ENCODE measurements around the gene GATAD2B.

Gene GATAD2B

DNA sequence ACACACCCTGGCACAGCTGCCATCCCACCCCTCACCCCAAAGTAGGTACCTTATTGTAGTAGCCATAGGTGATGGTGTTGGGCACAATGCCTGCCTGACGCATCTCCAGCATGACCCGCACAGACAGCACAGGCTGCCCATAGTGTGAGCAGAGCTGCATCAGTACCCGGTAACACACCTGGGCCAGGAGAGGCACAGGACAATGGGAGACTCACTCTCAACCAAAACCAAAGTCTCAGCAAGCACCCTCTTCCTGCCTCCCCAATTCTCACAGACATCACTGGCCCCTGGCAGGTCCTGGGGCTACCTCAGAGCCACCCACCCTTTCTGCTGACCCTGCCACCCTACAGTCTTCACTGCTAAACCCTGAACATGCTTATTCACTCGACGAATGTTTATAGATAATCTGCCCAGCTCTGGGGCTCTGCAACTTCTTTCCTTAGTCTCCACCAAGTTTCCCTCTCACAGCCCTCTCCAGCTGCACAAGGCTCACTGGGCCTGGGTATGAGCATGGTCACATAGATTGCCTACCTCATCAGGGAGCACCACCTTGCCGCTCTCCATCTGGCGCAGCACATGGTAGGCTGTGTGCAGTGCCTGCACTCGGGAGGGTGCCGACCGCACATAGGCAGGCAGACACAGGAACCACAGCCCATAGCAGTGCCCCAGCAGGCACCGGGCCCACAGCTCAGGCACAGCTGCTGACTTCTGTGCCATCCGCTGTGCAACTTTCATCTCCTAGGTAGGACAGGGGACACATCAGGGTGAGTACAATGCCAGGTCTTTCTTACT lies 13.4 kb upstream of the GATAD2B start:
- Histone ChIP-seq H3K36me3 (peaks cover 43% of the 10 kb centered on the region), H3K9me3 (no peaks in the 10 kb centered on the region), H3K4me3 (ENCODE audit: low read depth, low read length) (no peak overlapping the region), H3K4me1 (no peaks in the 10 kb centered on the region), H3K27me3 (no peaks in the 10 kb centered on the region)
- no peak for TF ChIP-seq CTCF (IDR thresholded peaks at IDR 0.05; ENCODE audit: low read depth, low read length)
- no peak for DNase-seq

DNA sequence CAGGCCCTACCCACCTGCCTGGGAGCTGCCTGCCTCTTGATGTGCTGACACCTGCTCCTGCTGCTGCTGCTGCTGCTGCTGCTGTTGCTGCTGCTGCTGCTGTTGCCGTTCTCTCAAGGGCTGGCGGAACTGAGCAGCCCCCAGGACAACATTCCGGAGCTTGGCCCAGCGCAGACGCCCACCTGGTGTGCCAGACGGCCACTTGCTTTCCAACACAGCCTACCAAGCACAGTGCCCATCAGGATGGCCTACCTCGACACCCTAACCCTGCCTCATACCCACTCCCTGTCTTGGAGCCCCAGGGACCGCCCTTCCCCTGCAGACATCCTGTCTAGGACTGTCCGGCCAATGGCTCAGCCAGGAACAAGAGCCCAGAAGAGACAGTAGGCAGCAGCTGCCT lies 12.0 kb upstream of the GATAD2B start:
- H3K9me3 ChIP-seq = no peaks in the 10 kb centered on the region
- H3K36me3 ChIP-seq = peaks cover 42% of the 10 kb centered on the region
- no peak for DNase-seq
- H3K4me1 ChIP-seq = no peaks in the 10 kb centered on the region
- no peak for TF ChIP-seq CTCF (IDR thresholded peaks at IDR 0.05; ENCODE audit: low read depth, low read length)
- no peaks in the 10 kb centered on the region for H3K27me3 ChIP-seq
- H3K4me3 ChIP-seq (ENCODE audit: low read depth, low read length) = no peak overlapping the region

- Histone ChIP-seq H3K27me3 (no peaks in the 10 kb centered on the region), H3K36me3 (peaks cover 41% of the 10 kb centered on the region), H3K4me1 (peaks cover 5% of the 10 kb centered on the region; the same call in 1 of the 2 replicates), H3K4me3 (ENCODE audit: low read depth, low read length) (no peak overlapping the region), H3K9me3 (no peaks in the 10 kb centered on the region)
- no peak for DNase-seq
- TF ChIP-seq CTCF (IDR thresholded peaks at IDR 0.05; ENCODE audit: low read depth, low read length) = no peak
These were observed 11.2 kb upstream of the GATAD2B start for GRCh38 chr1:153933955-153934354.

DNA sequence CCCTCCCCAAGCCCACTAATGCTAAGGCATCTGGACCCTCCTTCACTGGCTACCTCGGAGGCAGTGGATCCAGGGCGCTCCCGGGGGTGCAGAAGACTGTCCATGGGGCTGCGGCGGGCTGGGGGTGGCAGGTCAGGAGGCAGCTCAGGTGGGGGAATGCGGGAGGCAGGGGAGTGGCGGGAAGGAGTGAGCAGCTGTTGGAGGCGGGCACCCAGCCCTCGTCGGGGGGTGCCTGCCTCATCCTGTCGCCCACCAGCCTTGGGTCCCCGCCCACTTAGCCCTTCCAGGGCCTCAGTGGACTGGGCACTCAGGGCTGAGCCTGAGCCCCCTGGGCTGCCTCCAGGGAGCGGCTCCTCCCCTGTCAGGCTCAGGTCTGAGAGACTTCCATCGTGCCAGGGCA lies 10.7 kb upstream of the GATAD2B start:
- Histone ChIP-seq H3K27me3 (no peaks in the 10 kb centered on the region), H3K36me3 (peaks cover 41% of the 10 kb centered on the region), H3K4me1 (peaks cover 10% of the 10 kb centered on the region; the same call in 1 of the 2 replicates), H3K9me3 (no peaks in the 10 kb centered on the region), H3K4me3 (ENCODE audit: low read depth, low read length) (no peak overlapping the region)
- TF ChIP-seq CTCF (IDR thresholded peaks at IDR 0.05; ENCODE audit: low read depth, low read length) = no peak
- DNase-seq = no peak

- TF ChIP-seq CTCF (IDR thresholded peaks at IDR 0.05; ENCODE audit: low read depth, low read length) = no peak
These were observed 9.7 kb upstream of the GATAD2B start for GRCh38 chr1:153932156-153933131.

More at GRCh38 chr1:153932156-153933131, 9.7 kb upstream of the GATAD2B start:
- Histone ChIP-seq H3K9me3 (no peaks in the 10 kb centered on the region), H3K4me3 (ENCODE audit: low read depth, low read length) (no peak overlapping the region), H3K36me3 (peaks cover 36% of the 10 kb centered on the region), H3K4me1 (peaks cover 12% of the 10 kb centered on the region; the same call in 1 of the 2 replicates), H3K27me3 (no peaks in the 10 kb centered on the region)
- DNase-seq = no peak
